ENCODE data around the gene CAPN10. TPM values are rescaled to one million over a fixed set of nuclear protein-coding genes. Genes with fewer than 3 reads are reported as not detected.
A peak's percentile ranks its signal among the peaks of the same experiment; 100 is the strongest.

CAPN10 gene
- total and polyA plus RNA-seq, 2 donors (not counting 3 experiments of a cell fraction or from before 2014, with no cell fraction given): 25.2 to 39.9 TPM

GRCh38 chr2:240578110-240578450, 8.5 kb upstream of the CAPN10 start:
- no peak for TF ChIP-seq POLR2A (IDR thresholded peaks at IDR 0.05; ENCODE audit: low read depth, low read length)
- TF ChIP-seq CTCF (IDR thresholded peaks at IDR 0.05; ENCODE audit: extremely low read depth in 1 of 2, insufficient read depth in 1 of 2, low read depth in 1 of 2, low read length in 2 of 2): no peak
- H3K36me3 ChIP-seq (ENCODE audit: control insufficient read depth in 2 of 2, extremely low read depth in 1 of 2, insufficient read depth in 2 of 2, low read length in 2 of 2): peaks cover 0 to 30% of the 10 kb centered on the region in 2 experiments

DNA sequence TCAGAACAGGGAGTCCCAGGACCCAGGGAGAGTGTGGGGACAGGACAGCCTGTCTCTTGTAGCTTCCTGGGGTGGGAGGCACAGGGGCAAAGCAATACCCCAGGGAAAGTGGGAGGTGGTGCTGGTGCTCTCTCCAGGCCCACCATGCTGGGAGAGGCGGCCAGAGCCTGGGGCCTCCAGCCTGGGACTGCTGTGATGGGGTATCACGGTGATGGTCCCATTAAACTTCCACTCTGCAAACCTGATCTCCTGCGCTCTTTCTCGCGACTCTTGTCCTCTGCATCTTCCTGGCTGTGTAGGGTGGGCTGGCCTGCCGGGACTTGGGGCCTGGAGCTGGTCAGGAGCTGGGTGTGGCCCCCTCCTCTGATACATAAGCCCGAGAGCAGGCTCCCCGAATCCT, 8.0 kb upstream of the CAPN10 start:
- DNase-seq (ENCODE audit: low read depth, low spot score): no peak
- ChIA-PET CTCF (interaction anchor here (1.1 kb wide), 1 partner anchor 64 kb away, joined by 4 read pairs; no protein-coding TSS in a partner anchor), POLR2A (no interaction called here)
- dilution Hi-C loops (cut with MboI; ENCODE audit: extremely low pct_ligation_motif_present, low sequenced_read_pairs): no loop called here
- Histone ChIP-seq H3K4me2 (ENCODE audit: insufficient read depth, low read length) (no peak overlapping the region), H3K4me3 (replicated peaks in 1 of 3; ENCODE audit: insufficient read depth in 1 of 3, low read depth in 1 of 3, low read length in 3 of 3) (no peak overlapping the region), H3K27me3 (ENCODE audit: control insufficient read depth in 2 of 2, insufficient read depth in 2 of 2, low read length in 2 of 2) (no peaks in the 10 kb centered on the region), H3K36me3 (ENCODE audit: control insufficient read depth in 2 of 2, extremely low read depth in 1 of 2, insufficient read depth in 2 of 2, low read length in 2 of 2) (peaks cover 0 to 30% of the 10 kb centered on the region in 2 experiments), H3K9me1 (replicated peaks; ENCODE audit: control insufficient read depth, extremely low read depth, insufficient read depth, low read length) (no peaks in the 10 kb centered on the region), H4K20me1 (replicated peaks; ENCODE audit: control insufficient read depth, extremely low read depth, insufficient read depth, low read length) (no peaks in the 10 kb centered on the region), H3K4me1 (ENCODE audit: control insufficient read depth, extremely low read depth, insufficient read depth, low read length) (no peaks in the 10 kb centered on the region), H3K27ac (ENCODE audit: insufficient read depth, low read depth, low read length) (no peak overlapping the region), H3K79me2 (ENCODE audit: control insufficient read depth, insufficient read depth, low read length) (peaks cover 5% of the 10 kb centered on the region), H2AFZ (ENCODE audit: low read depth, low read length) (no peak overlapping the region), H3K9me3 (replicated peaks; ENCODE audit: control insufficient read depth, insufficient read depth, low read length) (no peaks in the 10 kb centered on the region), H3K9ac (replicated peaks; ENCODE audit: extremely low read depth, insufficient read depth, low read length) (no peak overlapping the region)
- FAIRE-seq: no peak
- no peak for TF ChIP-seq EZH2 (IDR thresholded peaks at IDR 0.05; ENCODE audit: borderline replicate concordance, low read depth, low read length, severe bottlenecking)
- TF ChIP-seq MYC (IDR thresholded peaks at IDR 0.05; ENCODE audit: low read depth, low read length): no peak
- no peak for TF ChIP-seq POLR2A (IDR thresholded peaks at IDR 0.05; ENCODE audit: low read depth, low read length)
- TF ChIP-seq GATA2 (IDR thresholded peaks at IDR 0.05; ENCODE audit: insufficient read depth, insufficient read length, low read depth, low read length): no peak
- TF ChIP-seq MAX (IDR thresholded peaks at IDR 0.05; ENCODE audit: insufficient read depth, insufficient read length): no peak
- no peak for TF ChIP-seq CTCF (IDR thresholded peaks at IDR 0.05; ENCODE audit: extremely low read depth in 1 of 2, insufficient read depth in 1 of 2, low read depth in 1 of 2, low read length in 2 of 2)
- no peak for TF ChIP-seq POLR2AphosphoS5 (IDR thresholded peaks at IDR 0.05; ENCODE audit: insufficient read depth, low read depth, low read length)
- no peak for TF ChIP-seq FOS (IDR thresholded peaks at IDR 0.05; ENCODE audit: borderline replicate concordance, insufficient read depth, low read length)
- TF ChIP-seq JUN (IDR thresholded peaks at IDR 0.05; ENCODE audit: borderline replicate concordance, insufficient read depth, insufficient read length, low read depth): no peak
- intact Hi-C loops (cut with micrococcal nuclease): no loop called here
- no TSS peak for BruUV-seq (replicated peaks)

More at GRCh38 chr2:240578110-240578450, 8.5 kb upstream of the CAPN10 start:
- Histone ChIP-seq H3K79me2 (ENCODE audit: control insufficient read depth, insufficient read depth, low read length) (peaks cover 4% of the 10 kb centered on the region), H3K9ac (replicated peaks; ENCODE audit: extremely low read depth, insufficient read depth, low read length) (no peak overlapping the region), H3K9me3 (replicated peaks; ENCODE audit: control insufficient read depth, insufficient read depth, low read length) (no peaks in the 10 kb centered on the region), H3K4me3 (replicated peaks in 1 of 3; ENCODE audit: insufficient read depth in 1 of 3, low read depth in 1 of 3, low read length in 3 of 3) (no peak overlapping the region), H3K27ac (ENCODE audit: insufficient read depth, low read depth, low read length) (no peak overlapping the region), H3K4me1 (ENCODE audit: control insufficient read depth, extremely low read depth, insufficient read depth, low read length) (no peaks in the 10 kb centered on the region), H3K9me1 (replicated peaks; ENCODE audit: control insufficient read depth, extremely low read depth, insufficient read depth, low read length) (no peaks in the 10 kb centered on the region), H3K4me2 (ENCODE audit: insufficient read depth, low read length) (no peak overlapping the region), H3K27me3 (ENCODE audit: control insufficient read depth in 2 of 2, insufficient read depth in 2 of 2, low read length in 2 of 2) (no peaks in the 10 kb centered on the region), H4K20me1 (replicated peaks; ENCODE audit: control insufficient read depth, extremely low read depth, insufficient read depth, low read length) (no peaks in the 10 kb centered on the region), H2AFZ (ENCODE audit: low read depth, low read length) (no peak overlapping the region)
- FAIRE-seq (no peak), DNase-seq (ENCODE audit: low read depth, low spot score) (no peak)
- intact Hi-C loops (cut with micrococcal nuclease): no loop called here
- dilution Hi-C loops (cut with MboI; ENCODE audit: extremely low pct_ligation_motif_present, low sequenced_read_pairs): no loop called here
- CTCF ChIA-PET: interaction anchor here (1.1 kb wide), 1 partner anchor 64 kb away, joined by 4 read pairs; no protein-coding TSS in a partner anchor
- TSS peak; percentile 63 for BruUV-seq (replicated peaks)
- POLR2A ChIA-PET: no interaction called here

Measured in endothelial cell of umbilical vein (primary cell).